ENCODE measurements around the gene ALKBH3. TPM values are rescaled to one million over a fixed set of nuclear protein-coding genes. Genes with fewer than 3 reads are reported as not detected.
A peak's percentile ranks its signal among the peaks of the same experiment; 100 is the strongest.

Gene ALKBH3
- total and polyA plus RNA-seq, 12 donors: 19.7 to 45.3 (median 31.5) TPM

DNA sequence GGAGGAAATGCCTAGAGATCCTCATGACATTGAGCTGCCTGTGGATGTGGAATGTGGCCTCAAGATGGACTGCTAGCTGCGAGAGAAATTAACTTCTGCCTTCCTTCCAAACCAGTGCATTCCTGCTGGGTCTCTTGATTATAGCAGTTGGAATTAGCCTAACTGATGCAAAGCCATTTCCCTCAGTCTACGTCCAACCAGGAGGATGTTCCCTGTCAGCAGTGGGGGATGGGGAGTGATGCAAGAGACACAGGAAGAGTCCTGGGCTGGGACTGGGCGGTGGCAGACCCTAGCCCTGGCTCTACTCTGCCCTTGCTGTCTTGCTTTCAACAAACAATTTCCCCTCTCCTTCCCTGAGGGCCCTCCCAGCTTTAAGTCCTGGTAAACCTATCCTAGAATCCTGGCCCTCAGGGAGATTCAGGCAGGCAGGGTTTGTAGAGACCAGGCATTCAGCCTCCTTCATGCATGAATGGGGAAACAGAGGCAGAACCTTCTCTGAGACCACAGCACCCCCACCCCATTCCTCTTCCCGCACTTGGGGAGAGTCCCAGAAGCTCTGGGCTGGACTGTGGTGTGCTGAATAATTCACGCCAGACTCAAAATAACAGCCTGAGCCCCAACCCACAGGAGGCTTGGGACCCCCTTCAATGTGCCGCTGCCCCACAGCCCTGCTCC, 78.8 kb downstream of the ALKBH3 start:
- TF ChIP-seq, protein P1, sequence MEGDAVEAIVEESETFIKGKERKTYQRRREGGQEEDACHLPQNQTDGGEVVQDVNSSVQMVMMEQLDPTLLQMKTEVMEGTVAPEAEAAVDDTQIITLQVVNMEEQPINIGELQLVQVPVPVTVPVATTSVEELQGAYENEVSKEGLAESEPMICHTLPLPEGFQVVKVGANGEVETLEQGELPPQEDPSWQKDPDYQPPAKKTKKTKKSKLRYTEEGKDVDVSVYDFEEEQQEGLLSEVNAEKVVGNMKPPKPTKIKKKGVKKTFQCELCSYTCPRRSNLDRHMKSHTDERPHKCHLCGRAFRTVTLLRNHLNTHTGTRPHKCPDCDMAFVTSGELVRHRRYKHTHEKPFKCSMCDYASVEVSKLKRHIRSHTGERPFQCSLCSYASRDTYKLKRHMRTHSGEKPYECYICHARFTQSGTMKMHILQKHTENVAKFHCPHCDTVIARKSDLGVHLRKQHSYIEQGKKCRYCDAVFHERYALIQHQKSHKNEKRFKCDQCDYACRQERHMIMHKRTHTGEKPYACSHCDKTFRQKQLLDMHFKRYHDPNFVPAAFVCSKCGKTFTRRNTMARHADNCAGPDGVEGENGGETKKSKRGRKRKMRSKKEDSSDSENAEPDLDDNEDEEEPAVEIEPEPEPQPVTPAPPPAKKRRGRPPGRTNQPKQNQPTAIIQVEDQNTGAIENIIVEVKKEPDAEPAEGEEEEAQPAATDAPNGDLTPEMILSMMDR (IDR thresholded peaks at IDR 0.05): no peak
- TF ChIP-seq POLR2A (IDR thresholded peaks at IDR 0.05): no peak
- peak overlapping the region in 2 of 5 donors; percentile 26 to 34 for H3K27ac ChIP-seq
- DNase-seq: peak in 1 of 7 donors; percentile 62
- H3K36me3 ChIP-seq (replicated peaks in 1 of 2): no peaks in the 10 kb centered on the region
- intact Hi-C loops (cut with DNase I): no loop called here
- H3K27me3 ChIP-seq: no peaks in the 10 kb centered on the region
- H3K9me3 ChIP-seq (replicated peaks in 1 of 3): no peaks in the 10 kb centered on the region
- WGBS, 4 donors: 73 to 77% (median 76%) methylated on average over 5 to 6 of the region's 6 CpGs
- H3K4me3 ChIP-seq: no peak overlapping the region
- peaks cover 0 to 15% of the 10 kb centered on the region in 2 donors for H3K4me1 ChIP-seq (replicated peaks in 1 of 2)

GRCh38 chr11:43962383-43963278, 82.0 kb downstream of the ALKBH3 start:
- TF ChIP-seq POLR2A (IDR thresholded peaks at IDR 0.05): no peak
- TF ChIP-seq, protein P1 (IDR thresholded peaks at IDR 0.05): no peak
- DNase-seq: peak in 1 of 7 donors; percentile 15
- Histone ChIP-seq H3K4me3 (no peak overlapping the region), H3K4me1 (replicated peaks in 1 of 2) (peaks cover 0 to 9% of the 10 kb centered on the region in 2 donors), H3K9me3 (replicated peaks in 1 of 3) (peaks cover 0 to 4% (median 0%) of the 10 kb centered on the region in 3 donors), H3K36me3 (replicated peaks in 1 of 2) (no peaks in the 10 kb centered on the region), H3K27me3 (no peaks in the 10 kb centered on the region), H3K27ac (peak overlapping the region in 2 of 5 donors; percentile 42 to 69)
- intact Hi-C loops (cut with DNase I): no loop called here
- 42 to 46% (median 46%) methylated on average over 13 of the region's 13 CpGs for WGBS, 4 donors

- intact Hi-C loops (cut with DNase I): no loop called here
- H3K9me3 ChIP-seq (replicated peaks in 1 of 3): peaks cover 0 to 4% (median 0%) of the 10 kb centered on the region in 3 donors
- DNase-seq: peak in 1 of 7 donors; percentile 36
- 59 to 84% (median 74%) methylated on average over 2 of the region's 2 CpGs for whole genome bisulfite sequencing, 4 donors
- TF ChIP-seq, protein P1 (IDR thresholded peaks at IDR 0.05): no peak
- TF ChIP-seq POLR2A (IDR thresholded peaks at IDR 0.05): no peak
- peaks cover 0 to 9% of the 10 kb centered on the region in 2 donors for H3K4me1 ChIP-seq (replicated peaks in 1 of 2)
- no peaks in the 10 kb centered on the region for H3K27me3 ChIP-seq
- H3K27ac ChIP-seq: peak overlapping the region in 2 of 5 donors; percentile 42 to 69
- H3K4me3 ChIP-seq: no peak overlapping the region
- no peaks in the 10 kb centered on the region for H3K36me3 ChIP-seq (replicated peaks in 1 of 2)
Observed at GRCh38 chr11:43963279-43963620, 82.6 kb downstream of the ALKBH3 start.

- Histone ChIP-seq H3K4me3 (no peak overlapping the region), H3K27me3 (no peaks in the 10 kb centered on the region), H3K27ac (no peak overlapping the region), H3K36me3 (replicated peaks in 1 of 2) (no peaks in the 10 kb centered on the region), H3K4me1 (replicated peaks in 1 of 2) (peaks cover 0 to 17% of the 10 kb centered on the region in 2 donors), H3K9me3 (replicated peaks in 1 of 3) (peaks cover 0 to 4% (median 0%) of the 10 kb centered on the region in 3 donors)
- intact Hi-C loops (cut with DNase I): no loop called here
- no peak for TF ChIP-seq POLR2A (IDR thresholded peaks at IDR 0.05)
- TF ChIP-seq, protein P1 (IDR thresholded peaks at IDR 0.05): no peak
- 59 to 82% (median 77%) methylated on average over 2 of the region's 2 CpGs for WGBS, 4 donors
- no peak for DNase-seq
Observed at GRCh38 chr11:43967661-43968060, 87.0 kb downstream of the ALKBH3 start.
